HG02623 (cell line): Measurements from ENCODE around the gene JMJD1C.

Experiments
- ATAC-seq: cut with Tn5 transposase; IDR thresholded peaks from one replicate; pipeline ENCODE4 v1.9.1; 2021; ENCODE audit warnings: moderate library complexity; ENCODE audit not compliant: unreplicated experiment

Gene JMJD1C

DNA sequence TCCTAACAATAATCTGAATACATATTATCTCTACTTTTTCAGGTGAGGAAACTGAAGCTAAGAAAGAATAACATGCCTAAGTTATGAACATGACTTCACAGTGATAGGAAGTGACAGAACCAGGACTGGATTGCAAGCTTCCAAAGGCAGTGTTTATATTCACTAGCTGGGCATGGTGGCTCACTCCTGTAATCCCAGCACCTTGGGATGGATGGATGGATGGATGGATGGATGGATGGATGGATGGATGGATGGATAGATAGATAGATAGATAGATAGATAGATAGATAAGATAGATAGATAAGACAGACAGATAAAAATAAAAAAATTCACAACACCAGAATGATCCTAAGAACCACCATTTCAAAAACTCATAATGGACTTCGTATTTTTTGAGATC lies 18.2 kb upstream of the JMJD1C start:
- ATAC-seq, result no peak

DNA sequence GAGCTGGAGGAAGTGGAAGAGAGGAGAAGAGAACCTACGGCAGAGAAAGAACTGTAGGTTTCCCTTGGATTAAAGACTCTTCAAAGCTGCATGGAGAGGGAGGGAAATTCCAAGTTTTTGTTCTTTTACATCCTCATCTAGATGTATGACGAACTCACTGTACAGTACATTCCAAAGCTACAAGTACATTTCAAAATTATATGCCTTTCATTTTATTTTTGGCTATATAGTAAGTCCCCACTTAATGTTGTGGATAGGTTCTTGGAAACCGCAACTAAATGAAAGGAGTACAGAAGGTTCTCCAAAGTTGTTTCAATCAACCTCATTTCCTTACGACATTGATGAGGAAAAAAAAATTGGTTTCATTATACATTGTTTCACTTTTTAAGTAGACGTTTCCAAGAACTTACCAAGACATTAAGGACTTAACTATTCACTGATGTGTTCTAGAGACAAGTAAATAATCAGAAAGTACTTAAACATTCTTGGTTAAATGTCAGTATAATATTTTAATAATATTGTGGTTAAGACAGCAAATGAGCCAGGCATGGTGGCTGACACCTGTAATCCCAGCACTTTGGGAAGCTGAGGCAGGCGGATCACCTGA lies 16.1 kb upstream of the JMJD1C start:
- no peak for ATAC-seq

DNA sequence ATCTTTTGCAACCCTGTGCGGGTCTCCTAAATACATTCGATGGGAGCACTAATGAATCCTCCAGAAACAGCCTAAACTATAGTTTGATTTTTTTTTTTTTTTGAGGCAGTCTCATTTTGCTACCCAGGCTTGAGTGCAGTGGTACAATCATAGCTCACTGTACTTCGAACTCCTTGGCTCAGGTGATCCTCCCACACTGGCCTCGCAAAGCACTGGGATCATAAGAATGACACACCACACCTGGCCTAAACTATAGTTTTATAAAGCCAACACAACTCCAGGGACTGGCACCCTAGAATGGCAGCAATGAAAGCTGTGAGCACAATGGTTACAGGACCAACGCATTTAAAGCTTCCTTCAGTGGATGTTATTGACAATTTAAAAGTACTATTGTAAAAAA lies 14.5 kb upstream of the JMJD1C start:
- no peak for ATAC-seq

DNA sequence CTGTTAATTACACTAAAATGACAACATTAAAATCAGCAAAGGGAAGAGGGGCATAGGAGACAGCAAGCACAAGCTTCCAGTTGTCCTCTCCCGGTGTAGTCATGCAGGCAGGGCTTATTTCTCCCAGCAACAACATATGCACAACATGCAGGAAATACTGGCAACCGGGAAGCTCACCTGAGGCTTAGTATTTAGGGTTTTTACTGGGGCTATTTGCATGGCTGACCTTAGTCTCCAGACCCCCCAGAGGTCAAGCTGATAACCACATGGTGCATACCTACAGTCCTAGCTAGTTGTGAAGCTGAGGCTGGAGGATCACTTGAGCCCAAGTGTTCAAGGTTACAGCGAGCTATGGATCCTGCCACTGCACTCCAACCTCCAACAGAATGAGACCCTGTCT lies 12.8 kb upstream of the JMJD1C start:
- ATAC-seq, result no peak

DNA sequence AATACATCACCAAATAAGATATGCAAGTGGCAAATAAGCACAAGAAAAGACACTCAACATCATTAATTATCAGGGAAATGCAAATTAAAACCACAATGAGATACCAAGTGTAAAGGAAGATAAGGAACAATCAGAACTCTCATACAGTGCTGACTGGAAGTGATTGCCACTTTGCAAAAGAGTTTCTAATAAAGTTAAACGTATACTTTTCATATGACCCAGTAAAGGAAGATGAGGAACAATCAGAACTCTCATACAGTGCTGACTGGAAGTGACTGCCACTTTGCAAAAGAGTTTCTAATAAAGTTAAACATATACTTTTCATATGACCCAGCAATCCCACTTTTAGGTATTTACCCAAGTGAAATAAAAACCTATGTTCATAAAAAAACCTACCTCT lies 12.2 kb upstream of the JMJD1C start:
- no peak for ATAC-seq

DNA sequence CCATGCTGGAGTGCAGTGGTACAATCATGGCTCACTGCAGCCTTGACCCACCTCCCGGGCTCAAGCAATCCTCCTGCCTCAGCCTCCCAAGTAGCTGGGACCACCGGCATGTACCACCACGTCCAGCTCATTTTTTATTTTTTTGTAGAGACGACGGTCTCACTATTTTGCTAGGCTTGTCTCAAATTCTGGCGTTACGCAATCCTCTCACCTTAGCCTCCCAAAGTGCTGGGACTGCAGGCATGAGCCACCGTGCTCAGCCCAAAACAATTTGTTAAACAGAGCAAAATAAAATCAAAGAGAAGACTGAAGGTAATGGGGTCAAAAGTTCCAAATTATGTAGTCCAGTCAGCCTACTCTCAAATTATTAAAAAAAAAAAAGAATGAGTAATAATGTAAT lies 8.7 kb upstream of the JMJD1C start:
- ATAC-seq, result no peak

DNA sequence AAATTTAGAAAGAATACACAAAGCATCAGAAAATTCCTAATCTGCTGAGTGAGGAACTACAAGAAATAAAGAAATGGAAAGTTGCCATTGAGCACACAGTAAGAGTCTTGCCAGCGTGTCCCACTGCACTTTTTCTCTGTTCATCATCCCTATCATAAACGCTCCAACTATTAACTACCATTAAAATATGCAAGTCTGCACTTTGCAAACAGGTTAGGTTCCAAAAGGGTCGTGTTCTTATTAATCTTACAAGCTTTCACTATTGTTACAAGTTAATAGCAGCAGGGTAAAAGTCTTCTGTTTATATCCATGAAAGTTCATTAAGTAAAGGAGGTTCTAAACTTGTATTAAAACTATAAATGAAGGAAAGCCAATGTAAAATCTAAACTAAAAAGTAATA lies 5.2 kb upstream of the JMJD1C start:
- no peak for ATAC-seq

DNA sequence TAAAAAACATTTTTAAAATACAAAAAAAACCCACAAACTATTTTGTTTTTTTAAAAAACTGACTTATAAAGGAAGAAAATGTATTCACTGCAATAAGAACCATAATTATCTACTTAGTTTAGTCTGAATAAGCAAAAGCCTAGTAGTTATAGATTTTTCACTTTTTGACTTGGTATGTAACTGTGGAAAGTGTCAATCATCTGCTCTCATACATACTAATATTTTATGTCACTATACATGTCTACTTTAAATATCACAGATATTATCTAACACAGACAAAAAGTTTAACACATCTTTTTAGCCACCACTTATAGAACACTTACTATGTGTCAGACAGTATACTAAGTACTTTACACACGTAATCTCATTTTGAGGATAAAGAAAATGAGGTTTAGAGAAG lies 3.2 kb upstream of the JMJD1C start:
- no peak for ATAC-seq

DNA sequence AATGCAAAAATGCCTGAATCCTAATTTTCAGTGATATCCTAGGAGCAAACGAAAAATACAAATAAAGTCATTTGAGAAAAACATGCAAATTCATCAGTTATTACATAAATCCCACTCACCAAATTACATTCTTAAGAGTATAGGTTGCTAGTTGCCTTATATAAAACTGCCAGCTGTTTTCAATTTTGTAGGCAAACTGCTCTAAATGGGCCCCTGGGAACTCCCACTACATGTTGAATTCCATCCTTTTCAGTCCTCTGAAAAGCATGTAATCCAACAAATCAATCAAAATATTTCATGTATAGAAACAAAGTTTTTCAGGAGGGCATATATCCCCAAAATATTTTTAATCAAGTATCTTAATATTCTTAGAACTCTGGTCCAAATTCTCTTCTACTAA lies 2.1 kb upstream of the JMJD1C start:
- ATAC-seq, result no peak

DNA sequence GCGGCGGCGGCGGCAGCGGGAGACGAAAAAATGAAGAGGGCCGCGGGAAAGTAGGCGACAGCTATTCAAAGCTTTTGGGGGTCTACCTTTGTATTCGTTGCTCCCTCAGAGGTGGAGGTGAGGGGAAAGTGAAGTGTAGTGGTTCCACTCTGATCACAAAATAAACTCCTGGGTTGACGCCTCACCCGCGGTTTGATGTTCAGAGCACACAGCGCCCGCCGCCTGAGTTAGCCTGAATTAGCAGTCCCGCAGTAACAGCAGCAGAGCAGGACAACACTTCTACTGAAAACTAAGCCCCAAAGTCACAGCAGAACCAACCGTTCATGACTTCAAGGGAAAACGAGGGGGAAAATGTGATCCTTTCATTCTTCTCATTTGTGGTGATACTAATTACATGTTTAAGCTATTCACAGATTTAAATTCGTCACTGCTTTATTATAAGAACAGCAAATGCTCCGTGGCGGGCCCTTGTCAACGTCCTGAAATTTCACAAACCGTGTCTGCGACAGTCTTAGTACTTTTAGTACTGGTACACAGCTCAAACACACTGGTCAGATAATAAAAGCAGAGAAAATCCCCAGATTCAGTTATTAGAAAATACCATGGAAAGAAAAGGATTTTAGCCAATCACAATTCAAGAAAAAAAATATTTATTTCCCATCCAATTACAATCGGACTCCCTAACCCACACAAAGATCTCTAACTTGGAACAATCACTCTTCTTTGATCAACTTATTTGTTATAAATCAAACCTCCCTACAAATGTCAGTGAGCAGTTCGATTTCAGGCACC lies 563 bp upstream of the JMJD1C start:
- ATAC-seq, result peak; percentile 23

DNA sequence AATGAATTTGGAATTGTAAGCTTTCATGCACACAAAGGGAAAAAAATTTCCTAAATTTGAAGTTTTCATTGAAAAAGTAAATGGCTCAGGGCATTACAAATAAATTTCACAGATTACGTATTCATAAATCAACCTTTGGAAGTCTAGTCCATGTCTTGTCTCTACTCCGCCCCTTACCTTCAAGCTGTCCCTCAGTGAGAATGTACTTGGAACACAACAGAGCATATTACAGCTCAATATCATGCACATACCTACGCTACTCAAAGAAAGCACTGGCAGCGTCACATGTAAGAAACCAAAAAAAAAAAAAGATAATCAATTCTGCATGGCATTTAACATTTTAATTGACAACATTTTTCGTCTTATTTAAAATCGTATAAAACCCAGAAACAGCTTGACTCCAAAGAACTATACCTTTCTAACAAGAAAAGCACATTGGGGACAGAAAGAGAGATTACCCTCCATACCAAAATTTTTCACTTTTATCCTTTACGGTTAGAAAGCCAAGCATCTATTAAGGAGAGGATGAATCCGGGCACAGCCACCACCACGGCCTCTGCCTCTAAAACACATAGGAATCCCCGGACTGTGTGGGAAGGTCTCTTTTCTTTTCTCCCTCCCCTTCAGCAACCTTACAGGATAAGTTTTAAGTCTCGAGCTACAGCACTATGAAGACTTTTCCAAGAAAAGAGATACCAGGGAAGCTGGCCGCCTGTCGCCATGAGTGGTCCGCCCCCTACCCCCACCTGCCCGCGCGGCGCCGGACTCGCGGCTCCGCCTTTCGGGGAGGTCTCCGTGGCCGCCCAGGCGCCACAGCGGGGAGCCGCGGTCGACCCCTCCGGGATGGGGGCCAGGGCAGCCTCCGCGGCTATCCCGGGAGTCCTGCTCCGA lies 1.1 kb downstream of the JMJD1C start:
- peak; percentile 37 for ATAC-seq

DNA sequence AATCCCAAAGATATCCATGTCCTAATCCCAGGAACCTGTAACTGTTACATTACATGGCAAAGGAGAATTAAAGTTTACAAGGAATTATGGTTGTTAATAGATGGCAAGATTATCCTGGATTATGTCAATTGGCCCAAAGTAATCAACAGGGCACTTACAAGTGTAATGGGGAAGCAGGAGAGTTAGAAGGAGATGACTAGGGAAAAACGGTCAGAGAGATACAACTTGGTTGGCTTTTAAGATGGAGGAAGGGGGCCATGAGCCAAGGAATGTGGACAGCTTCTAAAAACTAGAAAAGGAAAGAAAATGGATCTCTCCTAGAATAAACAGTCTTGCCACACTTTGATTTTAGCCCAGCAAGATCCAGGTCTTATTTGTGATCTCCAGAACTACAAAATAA lies 3.3 kb downstream of the JMJD1C start:
- ATAC-seq, result no peak

DNA sequence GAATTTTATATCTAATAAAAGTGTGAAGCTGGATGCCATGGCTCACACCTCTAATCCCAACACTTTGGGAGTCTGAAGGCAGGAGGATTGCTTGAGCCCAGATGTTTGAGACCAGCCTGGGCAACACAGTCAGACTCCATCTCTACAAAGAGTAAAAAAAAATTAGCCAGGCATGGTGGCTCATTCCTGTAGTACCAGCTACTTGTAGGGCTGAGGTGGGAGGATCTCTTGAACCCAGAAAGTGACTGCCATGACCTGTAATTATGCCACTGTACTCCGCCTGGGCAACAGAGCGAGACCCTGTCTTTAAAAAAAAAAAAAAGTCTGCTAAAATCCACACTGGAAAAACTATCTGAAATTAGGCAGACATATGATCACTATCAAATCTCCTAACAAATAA lies 7.6 kb downstream of the JMJD1C start:
- no peak for ATAC-seq

DNA sequence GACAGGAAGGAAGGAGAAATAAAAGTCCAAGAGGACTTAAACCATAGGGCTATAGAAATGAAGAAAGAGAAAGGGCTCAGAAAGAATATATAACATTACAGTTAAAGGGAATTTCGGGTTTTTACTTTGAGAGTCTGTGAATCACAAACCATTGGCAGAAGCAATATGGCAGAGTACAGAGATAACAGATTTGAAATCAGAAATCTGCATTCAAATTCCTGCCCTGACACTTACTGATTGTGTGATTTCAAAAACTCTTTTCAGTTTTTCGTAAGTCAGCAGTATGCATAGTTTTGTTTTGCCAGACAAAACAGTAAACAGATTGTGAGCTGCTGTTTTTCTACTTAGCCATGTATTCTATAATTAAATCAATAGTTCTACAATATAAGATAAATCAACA lies 8.2 kb downstream of the JMJD1C start:
- ATAC-seq, result no peak

DNA sequence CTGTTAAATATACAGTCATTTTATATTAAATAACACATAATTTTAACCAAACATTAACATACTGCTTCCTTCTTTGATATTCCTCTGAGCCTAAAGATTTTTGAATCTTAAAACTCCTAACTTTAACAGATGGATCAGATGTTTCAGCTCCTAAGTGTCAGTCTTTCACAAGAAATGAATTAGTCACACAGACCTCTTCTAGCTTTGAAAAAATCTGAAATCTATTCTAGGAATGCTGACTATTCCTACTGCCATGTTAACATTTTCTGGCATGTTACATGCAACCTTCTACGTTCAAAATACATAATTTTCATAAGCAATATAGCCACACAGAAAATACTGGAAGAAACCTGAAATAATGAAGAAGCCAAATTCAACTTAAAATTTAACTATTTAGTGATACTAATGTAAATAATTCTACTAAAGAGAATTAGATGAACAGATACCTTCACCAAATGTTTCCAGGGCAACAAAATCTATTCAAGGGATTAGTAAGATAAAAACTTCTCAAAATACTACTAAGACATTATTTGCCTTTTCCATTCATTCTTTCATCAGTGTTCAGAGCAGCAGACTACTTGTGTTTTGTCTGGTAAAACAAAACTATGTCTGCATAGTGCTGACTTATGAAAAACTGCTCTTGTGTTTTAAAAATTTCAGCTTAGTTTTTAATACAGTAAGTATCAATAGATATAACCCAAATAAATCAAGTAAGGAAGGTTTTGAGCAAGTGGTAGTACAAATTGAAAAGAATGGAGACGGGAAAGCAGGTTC lies 9.2 kb downstream of the JMJD1C start:
- no peak for ATAC-seq

DNA sequence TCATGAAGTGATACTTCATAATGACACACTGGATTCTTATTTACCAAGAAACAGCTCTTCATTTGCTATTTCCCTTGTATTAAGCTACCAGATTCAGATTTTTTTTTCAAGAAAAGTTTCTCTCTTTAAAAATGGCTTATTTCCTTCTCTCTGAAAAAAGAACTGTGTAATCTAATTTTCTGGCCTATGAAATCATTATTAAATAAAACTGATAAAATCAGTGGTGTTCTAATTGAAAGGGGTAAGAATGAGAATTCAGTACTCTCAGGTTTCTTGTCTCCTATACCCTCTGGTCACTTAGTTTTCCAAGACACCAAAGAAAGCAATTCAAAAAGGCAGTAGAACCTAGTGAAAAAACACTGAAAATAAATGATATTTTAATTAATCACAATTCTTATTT lies 10.3 kb downstream of the JMJD1C start:
- ATAC-seq, result no peak

DNA sequence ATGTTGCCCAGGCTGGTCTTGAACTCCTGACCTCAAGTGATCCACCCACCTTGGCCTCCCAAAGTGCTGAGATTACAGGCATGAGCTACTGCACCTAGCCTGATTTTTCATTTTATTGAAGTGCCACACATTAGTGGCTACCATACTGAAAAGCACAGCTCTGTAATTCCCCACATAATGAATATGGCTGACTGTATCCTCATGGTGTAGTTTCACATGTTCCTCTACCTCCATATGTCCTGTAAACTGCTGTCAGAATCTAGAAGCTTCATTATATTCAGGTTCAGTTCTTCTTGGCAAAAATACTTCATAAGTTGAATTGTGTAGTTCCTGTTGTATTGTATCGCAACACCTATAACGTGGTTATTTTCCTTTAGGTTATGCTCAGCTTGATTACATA lies 11.1 kb downstream of the JMJD1C start:
- ATAC-seq, result no peak

DNA sequence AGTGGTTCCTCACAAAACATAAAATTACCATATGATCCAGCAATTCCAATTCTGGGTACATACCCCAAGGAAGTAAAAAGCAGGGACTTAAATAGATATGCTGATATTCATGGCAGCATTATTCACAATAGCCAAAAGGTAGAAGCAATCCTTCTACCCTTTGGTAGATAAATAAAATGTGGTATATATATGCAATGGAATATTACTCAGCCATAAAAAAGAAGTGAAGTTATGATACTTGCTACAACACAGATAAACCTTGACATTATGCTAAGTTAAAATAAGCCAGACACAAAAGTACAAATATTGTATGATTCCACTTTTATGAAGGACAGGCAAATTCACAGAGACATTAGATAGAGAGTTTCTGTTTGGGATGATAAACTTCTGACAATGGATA lies 13.3 kb downstream of the JMJD1C start:
- ATAC-seq, result no peak

DNA sequence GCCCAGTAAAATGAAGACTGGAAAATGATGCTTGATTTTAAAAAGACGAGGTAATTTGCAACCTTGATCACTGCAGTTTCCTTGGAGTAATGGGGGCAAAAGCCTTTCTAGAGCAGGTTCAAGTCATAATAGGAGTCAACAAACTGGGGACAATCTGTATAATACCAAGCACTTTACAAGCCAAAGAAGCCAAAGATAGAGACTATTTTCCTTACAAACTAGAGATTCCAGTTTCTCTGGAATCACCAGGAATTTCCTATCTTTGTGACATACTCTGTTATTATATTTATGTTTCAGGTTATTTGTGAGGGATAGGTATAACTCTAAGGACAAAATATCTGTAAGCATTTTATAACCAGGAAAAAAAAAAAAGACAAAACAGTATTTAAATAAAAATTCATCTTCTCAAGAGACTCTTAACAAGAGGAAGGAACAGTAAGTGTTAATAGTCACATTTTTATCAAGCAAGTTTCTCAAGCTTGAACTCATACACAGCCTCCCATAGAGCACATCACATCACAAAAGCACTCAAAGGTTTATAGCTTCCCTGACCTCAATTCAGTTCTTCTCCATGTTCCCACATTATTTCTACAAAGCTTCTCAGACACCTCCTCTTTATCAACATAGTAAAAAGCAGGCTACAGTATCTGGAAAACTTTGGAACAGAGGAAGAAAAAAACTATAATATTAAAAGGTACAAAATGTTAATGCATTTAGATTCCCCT lies 18.9 kb downstream of the JMJD1C start:
- ATAC-seq, result no peak

DNA sequence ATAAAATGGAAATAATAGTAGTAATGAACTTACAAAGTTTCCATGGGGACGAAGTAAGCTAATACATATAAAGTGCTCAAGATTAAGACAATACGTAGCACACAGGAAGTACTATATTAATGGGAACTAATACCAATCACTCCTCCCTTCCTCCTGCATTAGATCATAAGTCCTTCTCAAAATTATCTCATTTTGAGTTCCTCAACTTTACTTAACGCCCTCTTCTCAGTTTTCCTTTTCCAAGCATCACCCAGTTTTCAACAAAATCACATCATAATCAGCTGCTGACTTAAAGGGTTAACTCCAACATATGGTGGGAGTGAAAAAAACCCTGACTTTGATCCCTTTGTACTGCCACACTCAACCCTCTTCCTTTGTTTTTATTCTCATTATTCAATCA lies 24.4 kb downstream of the JMJD1C start:
- ATAC-seq, result no peak

DNA sequence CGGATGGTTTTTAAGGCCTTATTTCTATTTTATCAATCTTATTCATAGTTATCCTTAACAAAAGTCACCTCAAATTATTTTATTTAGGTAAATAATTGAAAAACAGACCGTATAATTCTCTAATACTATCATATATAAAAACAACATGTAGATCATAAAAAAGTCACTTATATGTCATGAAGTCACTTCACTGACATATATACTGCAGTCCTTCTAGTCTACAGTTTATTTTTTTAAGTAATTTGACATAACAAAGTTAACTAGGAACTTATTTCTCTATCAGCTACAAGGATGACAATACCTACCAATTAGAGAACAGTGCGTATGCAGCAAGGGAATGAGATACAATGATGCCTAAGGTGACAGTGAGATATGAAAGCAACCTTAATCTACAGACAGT lies 26.2 kb downstream of the JMJD1C start:
- ATAC-seq, result no peak
